Activated T-cell treated with anti-CD3 and anti-CD28 coated beads, Interleukin-2, amount 50 U/mL, for 72 hours (primary cell): ENCODE measurements around the gene DMBX1. TPM values are rescaled to one million over a fixed set of nuclear protein-coding genes. Genes with fewer than 3 reads are reported as not detected.

Source experiments
- ATAC-seq, 2 donors: fragments of 150-1000 bp; cut with Tn5 transposase; replicated peaks in 1 of 2; 2 replicates each; pipeline ENCODE4 v1.10.0; 2021; ENCODE audit warnings: moderate library complexity in 2 of 2, mild to moderate bottlenecking in 1 of 2
- DNase-seq, 2 donors: peaks; one replicate each; pipeline ENCODE4 v3.0.0; 2021 to 2022; ENCODE audit warnings: mixed read lengths in 1 of 2
- H3K27ac Mint-ChIP-seq: one replicate; pipeline ENCODE4 v1.8.0; 2022; ENCODE audit warnings: mild to moderate bottlenecking, moderate library complexity, mixed read lengths
- H3K27me3 Mint-ChIP-seq: one replicate; pipeline ENCODE4 v1.8.0; 2022; ENCODE audit warnings: low read depth, mixed read lengths
- H3K36me3 Mint-ChIP-seq, 2 donors: one replicate each; pipeline ENCODE4 v1.8.0; 2022; ENCODE audit warnings: mixed read lengths in 2 of 2, mild to moderate bottlenecking in 1 of 2; ENCODE audit not compliant: insufficient read depth in 2 of 2
- H3K4me1 Mint-ChIP-seq: one replicate; pipeline ENCODE4 v1.8.0; 2022; ENCODE audit warnings: low read depth, mixed read lengths
- H3K4me3 Mint-ChIP-seq, 2 donors: one replicate each; pipeline ENCODE4 v1.8.0; 2022; ENCODE audit warnings: mild to moderate bottlenecking in 2 of 2, mixed read lengths in 2 of 2, moderate library complexity in 2 of 2
- H3K9me3 Mint-ChIP-seq, 2 donors: one replicate each; pipeline ENCODE4 v1.8.0; 2022; ENCODE audit warnings: mixed read lengths in 2 of 2
- total RNA-seq, 2 donors: library from RNA; stranded (reverse); gene quantifications; one replicate each; pipeline ENCODE4 v1.2.3, GENCODE V29; 2022

DMBX1 gene
- total RNA-seq, 2 donors from 2014 or later: 0.37 TPM; not detected in 1

GRCh38 chr1:46451948-46452930 lies 37.4 kb upstream of the DMBX1 start:
- H3K27ac Mint-ChIP-seq: no peak overlapping the region
- peaks cover 63% of the 10 kb centered on the region for H3K27me3 Mint-ChIP-seq
- peaks cover 7% of the 10 kb centered on the region for H3K4me1 Mint-ChIP-seq
- DNase-seq (no peak), ATAC-seq (no peak)
- H3K36me3 Mint-ChIP-seq: no peaks in the 10 kb centered on the region
- no peak overlapping the region for H3K4me3 Mint-ChIP-seq
- no peaks in the 10 kb centered on the region for H3K9me3 Mint-ChIP-seq

GRCh38 chr1:46452931-46453325 lies 36.7 kb upstream of the DMBX1 start:
- H3K27me3 Mint-ChIP-seq: peaks cover 56% of the 10 kb centered on the region

DNA sequence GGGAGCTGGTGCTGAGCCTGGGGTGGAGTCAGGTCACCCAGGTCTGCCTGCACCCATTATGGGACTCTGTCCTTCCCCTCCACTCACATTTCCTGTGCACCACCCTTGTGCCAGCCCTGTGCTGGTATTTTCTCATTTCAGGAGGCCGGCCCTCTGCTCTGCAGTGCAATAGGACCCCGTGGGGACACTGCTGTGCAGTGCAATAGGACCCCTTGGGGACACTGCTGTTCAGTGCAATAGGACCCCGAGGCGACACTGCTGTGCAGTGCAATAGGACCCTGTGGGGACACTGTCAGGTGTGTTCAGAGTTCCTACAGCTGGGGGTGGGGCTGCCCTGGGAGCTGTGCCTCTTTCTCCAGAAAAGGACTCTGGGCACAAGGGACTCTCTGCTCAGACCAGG lies 36.2 kb upstream of the DMBX1 start:
- no peak for DNase-seq
- no peak overlapping the region for H3K27ac Mint-ChIP-seq
- no peak for ATAC-seq
- H3K36me3 Mint-ChIP-seq: no peaks in the 10 kb centered on the region
- H3K4me3 Mint-ChIP-seq: no peak overlapping the region
- peaks cover 5% of the 10 kb centered on the region for H3K4me1 Mint-ChIP-seq
- H3K27me3 Mint-ChIP-seq: peaks cover 52% of the 10 kb centered on the region
- no peaks in the 10 kb centered on the region for H3K9me3 Mint-ChIP-seq

More at GRCh38 chr1:46452931-46453325, 36.7 kb upstream of the DMBX1 start:
- no peak overlapping the region for H3K27ac Mint-ChIP-seq
- ATAC-seq: no peak
- DNase-seq: no peak
- H3K4me1 Mint-ChIP-seq: peaks cover 7% of the 10 kb centered on the region
- no peaks in the 10 kb centered on the region for H3K36me3 Mint-ChIP-seq
- H3K9me3 Mint-ChIP-seq: no peaks in the 10 kb centered on the region
- no peak overlapping the region for H3K4me3 Mint-ChIP-seq

GRCh38 chr1:46455951-46456350 lies 33.7 kb upstream of the DMBX1 start:
- Mint-ChIP-seq H3K27me3 (peaks cover 54% of the 10 kb centered on the region), H3K9me3 (no peaks in the 10 kb centered on the region), H3K4me3 (no peak overlapping the region), H3K36me3 (no peaks in the 10 kb centered on the region), H3K4me1 (no peaks in the 10 kb centered on the region), H3K27ac (no peak overlapping the region)
- DNase-seq (no peak), ATAC-seq (no peak)

DNA sequence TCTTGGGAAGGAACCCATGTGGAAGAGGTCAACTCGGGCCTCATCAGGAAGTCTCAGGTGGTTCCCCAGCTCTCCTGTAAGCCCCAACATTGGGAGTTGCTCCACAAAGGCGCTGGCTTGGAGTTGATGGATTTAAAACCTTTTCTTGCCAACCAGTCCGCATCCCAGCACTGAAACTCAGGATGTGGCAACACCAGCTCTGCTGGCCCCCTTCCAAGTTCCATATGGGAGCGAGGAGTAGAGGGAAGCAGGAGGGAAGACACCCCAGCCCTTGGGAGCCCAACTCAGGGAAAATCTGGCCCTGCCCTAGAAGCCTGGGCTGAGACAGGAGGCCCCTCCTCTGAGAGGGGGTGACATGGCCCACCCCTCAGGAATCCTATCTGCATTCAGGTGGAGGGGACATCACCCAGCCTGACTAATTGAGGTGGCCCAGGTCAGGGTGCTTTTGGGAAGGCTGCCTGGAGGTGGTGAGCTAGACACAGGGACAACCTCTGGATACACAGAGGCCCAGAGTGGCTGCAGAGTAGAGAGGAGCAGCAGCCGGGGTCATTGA lies 33.1 kb upstream of the DMBX1 start:
- Mint-ChIP-seq H3K27me3 (peaks cover 50% of the 10 kb centered on the region), H3K27ac (no peak overlapping the region), H3K4me1 (no peaks in the 10 kb centered on the region), H3K36me3 (no peaks in the 10 kb centered on the region), H3K9me3 (no peaks in the 10 kb centered on the region), H3K4me3 (no peak overlapping the region)
- DNase-seq: no peak
- ATAC-seq: no peak

DNA sequence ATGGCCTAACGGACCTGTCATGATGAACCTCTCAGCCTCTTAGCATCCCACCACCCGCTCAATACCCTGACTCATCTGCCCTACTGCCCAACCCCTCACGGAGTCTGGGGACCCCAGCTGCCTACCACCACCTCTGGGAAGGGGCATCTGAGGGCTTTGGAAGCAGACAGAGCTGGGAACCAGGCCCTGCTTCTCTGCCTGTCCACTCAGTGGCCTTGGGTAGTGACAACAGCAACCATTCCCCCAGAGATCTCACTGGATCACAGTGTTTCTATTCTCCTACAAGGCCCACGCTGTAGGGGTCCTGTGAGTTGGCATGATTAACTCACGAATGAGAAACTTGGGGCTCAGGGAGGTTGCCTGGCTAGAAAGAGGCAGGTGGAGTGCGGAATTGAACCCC lies 32.5 kb upstream of the DMBX1 start:
- H3K27me3 Mint-ChIP-seq: peaks cover 47% of the 10 kb centered on the region
- H3K4me3 Mint-ChIP-seq: no peak overlapping the region
- DNase-seq: no peak
- H3K4me1 Mint-ChIP-seq: no peaks in the 10 kb centered on the region
- no peak for ATAC-seq
- no peaks in the 10 kb centered on the region for H3K9me3 Mint-ChIP-seq
- no peak overlapping the region for H3K27ac Mint-ChIP-seq
- no peaks in the 10 kb centered on the region for H3K36me3 Mint-ChIP-seq

- H3K4me1 Mint-ChIP-seq: no peaks in the 10 kb centered on the region
- no peak overlapping the region for H3K4me3 Mint-ChIP-seq
- no peaks in the 10 kb centered on the region for H3K9me3 Mint-ChIP-seq
- no peak for ATAC-seq
- no peak for DNase-seq
- no peak overlapping the region for H3K27ac Mint-ChIP-seq
- peaks cover 42% of the 10 kb centered on the region for H3K27me3 Mint-ChIP-seq
- no peaks in the 10 kb centered on the region for H3K36me3 Mint-ChIP-seq
Observed at GRCh38 chr1:46458190-46458589, 31.4 kb upstream of the DMBX1 start.

DNA sequence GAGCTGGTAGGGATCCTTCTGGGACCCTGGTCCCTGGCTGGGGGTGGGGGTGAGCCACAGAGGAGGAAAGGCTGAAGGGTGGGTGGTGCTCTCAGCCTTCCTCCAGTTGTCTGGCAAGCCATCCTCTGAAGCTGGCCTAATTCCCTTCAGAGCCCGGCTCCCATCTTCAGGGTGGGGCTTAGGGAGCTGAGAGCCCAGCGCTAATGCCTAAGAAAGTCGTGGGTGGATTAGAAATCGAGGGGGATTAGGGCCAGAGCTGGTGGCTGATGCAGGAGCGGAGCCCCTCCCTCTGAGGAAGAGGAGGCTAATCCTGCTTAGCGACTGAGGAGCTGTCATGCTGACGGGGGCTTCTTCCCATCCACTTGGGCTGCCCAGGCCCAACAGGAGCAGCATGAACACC lies 30.8 kb upstream of the DMBX1 start:
- H3K9me3 Mint-ChIP-seq: no peaks in the 10 kb centered on the region
- no peak for ATAC-seq
- no peak overlapping the region for H3K4me3 Mint-ChIP-seq
- no peak for DNase-seq
- no peaks in the 10 kb centered on the region for H3K36me3 Mint-ChIP-seq
- H3K27me3 Mint-ChIP-seq: peaks cover 43% of the 10 kb centered on the region
- H3K27ac Mint-ChIP-seq: no peak overlapping the region
- no peaks in the 10 kb centered on the region for H3K4me1 Mint-ChIP-seq

DNA sequence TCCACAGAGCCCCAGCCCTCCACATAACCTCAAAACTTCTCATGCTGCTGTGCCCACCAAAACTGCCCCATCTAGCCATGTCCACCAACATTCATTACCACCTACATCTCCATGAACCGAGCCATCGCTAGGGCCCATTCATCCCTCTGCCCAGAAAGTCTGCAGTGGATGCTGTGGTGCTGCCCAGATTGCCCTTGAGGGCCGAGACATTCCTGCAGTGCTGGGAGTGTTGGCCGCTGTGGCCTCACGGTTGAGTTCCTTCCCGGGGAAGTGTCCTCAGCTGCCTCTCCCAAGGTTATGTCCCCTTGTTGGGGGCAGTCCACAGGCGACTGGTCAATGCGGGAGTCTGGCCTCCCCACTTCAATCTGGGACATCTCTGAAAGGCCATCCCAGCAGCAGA lies 30.3 kb upstream of the DMBX1 start:
- Mint-ChIP-seq H3K27ac (no peak overlapping the region), H3K4me3 (no peak overlapping the region), H3K4me1 (no peaks in the 10 kb centered on the region), H3K27me3 (peaks cover 45% of the 10 kb centered on the region), H3K36me3 (no peaks in the 10 kb centered on the region), H3K9me3 (no peaks in the 10 kb centered on the region)
- ATAC-seq (no peak), DNase-seq (no peak)

DNA sequence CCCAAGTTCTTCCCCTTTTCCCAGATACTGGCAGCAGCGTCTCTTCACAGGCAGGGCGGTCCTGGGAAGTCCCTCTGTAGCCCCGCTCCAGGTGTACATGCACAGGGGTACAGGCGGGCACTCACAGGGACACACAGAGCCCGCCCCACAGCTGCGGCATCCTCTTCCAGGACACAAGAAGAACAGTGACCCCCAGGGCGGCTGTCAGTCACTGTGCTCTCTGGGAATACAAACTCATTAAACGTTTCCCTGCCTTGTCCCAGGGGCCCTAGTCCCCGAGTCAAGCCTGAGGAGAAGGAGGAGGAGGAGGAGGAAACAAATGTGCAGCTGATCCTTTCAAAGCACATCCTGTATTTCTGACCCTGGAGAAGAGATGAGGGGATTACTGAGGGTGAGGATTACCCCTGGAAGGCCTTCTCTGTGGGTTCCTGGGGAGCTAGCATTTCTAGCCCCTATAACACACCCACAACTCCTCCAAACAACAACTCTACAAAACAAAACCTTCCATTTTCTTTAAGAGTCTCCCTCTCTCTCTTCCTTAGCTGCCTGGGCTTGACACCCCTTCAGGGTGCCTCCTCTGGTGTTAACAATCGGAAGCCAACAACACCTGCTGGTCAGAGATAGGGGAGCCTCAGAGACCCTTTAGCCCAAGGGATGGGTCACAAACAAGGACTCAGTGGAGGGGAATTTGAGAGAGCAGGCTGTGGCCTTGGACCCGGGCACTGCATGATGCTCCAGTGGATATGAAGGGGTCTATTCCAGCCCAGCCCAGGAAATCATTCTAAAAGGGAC lies 28.4 kb upstream of the DMBX1 start:
- Mint-ChIP-seq H3K9me3 (no peaks in the 10 kb centered on the region), H3K27ac (no peak overlapping the region), H3K27me3 (peaks cover 55% of the 10 kb centered on the region), H3K4me3 (no peak overlapping the region), H3K4me1 (peaks cover 5% of the 10 kb centered on the region), H3K36me3 (no peaks in the 10 kb centered on the region)
- no peak for DNase-seq
- ATAC-seq: no peak

DNA sequence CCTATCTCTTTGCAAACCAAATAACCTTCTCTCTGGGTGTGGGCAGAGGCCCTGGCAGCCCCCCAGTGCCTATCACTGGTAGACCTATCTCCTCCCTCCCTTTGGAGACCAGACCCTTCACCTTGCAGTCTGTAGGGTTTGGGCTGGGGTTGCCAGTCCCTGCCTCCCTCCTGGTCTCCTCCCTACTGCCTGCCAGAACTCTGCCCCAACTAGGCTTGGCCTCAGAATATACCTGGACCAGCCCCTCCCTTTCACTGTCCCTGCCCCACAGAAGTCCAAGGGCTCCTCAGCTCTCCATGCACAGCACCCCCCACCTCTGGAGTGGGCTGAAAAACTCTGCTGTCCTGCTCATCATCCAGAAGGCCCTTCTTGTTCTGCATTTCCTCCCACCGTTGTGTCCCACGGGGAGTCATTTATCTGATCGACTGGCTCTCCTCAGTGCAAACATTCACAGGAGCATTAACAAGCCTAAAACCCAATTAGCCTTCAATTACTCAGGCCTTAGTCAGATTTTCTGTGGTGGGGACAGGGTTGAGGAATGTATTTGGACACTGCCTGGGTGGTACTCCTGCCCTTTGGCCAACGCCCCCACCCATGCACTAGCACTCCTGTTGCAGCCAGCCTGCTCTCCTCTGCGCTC lies 27.7 kb upstream of the DMBX1 start:
- ATAC-seq (no peak), DNase-seq (no peak)
- H3K27ac Mint-ChIP-seq: no peak overlapping the region
- H3K36me3 Mint-ChIP-seq: no peaks in the 10 kb centered on the region
- H3K4me3 Mint-ChIP-seq: no peak overlapping the region
- peaks cover 59% of the 10 kb centered on the region for H3K27me3 Mint-ChIP-seq
- H3K4me1 Mint-ChIP-seq: peaks cover 8% of the 10 kb centered on the region
- H3K9me3 Mint-ChIP-seq: no peaks in the 10 kb centered on the region

DNA sequence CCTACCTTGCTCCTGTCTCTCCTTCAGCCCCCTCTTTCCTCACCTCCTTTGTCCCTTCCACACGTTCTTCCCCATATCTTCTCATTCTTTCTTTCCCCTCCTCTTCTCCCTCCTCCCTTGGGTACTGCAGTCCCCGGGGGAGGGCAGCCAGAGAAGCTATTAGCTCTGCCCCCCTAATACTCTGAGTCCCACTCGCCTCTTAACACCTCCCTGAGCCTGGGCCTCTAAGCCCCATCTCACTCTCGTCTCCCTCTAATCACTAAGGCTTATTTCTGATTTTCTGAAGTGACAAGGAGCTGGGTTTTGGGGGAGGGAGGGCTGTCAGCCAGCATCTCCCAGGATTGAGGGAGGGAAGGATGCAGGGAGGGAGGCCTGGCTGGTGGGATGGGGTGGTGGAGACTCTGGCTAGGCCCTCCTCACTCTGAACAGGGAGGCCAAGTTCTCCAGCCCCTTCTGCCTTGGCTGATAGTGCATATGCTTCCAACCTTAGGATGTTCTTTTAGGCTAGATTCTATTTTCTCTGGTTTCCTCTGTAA lies 25.6 kb upstream of the DMBX1 start:
- Mint-ChIP-seq H3K27ac (no peak overlapping the region), H3K27me3 (peaks cover 75% of the 10 kb centered on the region), H3K9me3 (no peaks in the 10 kb centered on the region), H3K4me3 (no peak overlapping the region), H3K36me3 (no peaks in the 10 kb centered on the region), H3K4me1 (peaks cover 13% of the 10 kb centered on the region)
- ATAC-seq: no peak
- DNase-seq: no peak
